M059J (cell line): ENCODE data around the gene RAB1B. TPM values are rescaled to one million over a fixed set of nuclear protein-coding genes. Genes with fewer than 3 reads are reported as not detected.
"Not testable (repeated sequence)": the region's sequence is repeated elsewhere in the genome, so short reads cannot be mapped to it uniquely, and the experiment has no call there.

Experiments
- DNase-seq: peaks from one replicate; pipeline ENCODE4 v3.0.0-alpha.2; 2012; ENCODE audit warnings: low read depth
- total RNA-seq: library from RNA; depleted of rRNA; stranded (reverse); fragments of >200 nt; shearing (Covaris generic); gene quantifications from 2 replicates; pipeline ENCODE4 v1.2.3, GENCODE V29; 2014

The RAB1B gene
- total RNA-seq, 1 experiment from 2014 or later = 209 TPM

DNA sequence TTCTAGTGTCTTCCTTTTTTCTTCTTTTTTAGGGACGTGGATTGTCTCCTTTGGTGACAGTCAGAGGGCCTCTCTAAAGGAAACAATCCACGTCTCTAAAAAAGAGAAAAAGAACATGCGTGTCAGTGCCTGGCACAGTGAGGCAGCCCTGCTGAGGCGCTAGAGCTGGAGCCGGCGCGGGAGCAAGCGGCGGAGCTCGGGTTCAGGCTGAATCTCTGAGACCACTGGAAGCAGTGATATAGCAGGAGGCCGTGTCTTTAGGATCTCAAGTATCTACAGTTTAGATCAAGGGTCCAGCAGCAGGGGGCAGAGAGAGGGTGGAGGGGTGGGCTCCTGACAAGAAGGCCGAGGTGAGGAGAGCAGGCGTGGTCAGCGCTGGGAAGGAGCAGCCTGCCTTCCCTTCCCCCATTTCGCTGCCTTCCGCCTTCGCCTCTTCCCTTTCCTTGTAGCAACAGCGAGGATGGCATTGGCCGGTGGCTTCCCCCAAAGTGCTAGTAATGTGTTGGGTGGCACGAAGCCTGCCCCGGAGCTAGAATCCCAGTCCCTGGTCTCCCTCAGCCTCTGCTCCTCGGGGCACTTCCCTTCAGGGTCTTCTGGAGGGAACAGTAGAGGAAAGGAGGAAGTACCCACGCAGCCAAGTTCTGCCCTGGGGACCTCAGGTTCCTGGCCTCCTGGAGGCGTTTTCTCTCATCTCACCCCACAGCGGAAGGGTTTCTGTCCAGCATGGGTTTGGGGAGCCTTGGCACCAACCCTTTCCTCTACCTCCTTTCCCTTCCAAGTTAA, 28.2 kb upstream of the RAB1B start:
- no peak for DNase-seq

DNA sequence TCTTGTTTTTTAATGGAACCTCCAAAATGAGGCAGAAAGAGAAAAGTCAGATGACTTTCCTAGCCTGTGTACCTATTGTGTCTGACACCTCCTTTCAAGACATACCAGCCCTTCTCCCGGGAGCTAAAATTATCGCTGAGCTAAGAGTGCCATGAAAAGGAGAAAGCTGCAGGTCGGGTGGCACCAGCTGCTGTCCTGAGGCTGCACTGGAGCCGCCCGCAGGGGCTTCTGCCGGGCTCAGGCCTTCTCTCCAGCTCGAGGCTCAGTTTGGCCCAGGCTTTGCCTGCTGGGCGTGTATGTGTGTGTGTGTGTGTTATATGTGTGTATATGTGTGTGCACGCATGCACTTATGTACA, 27.7 kb upstream of the RAB1B start:
- DNase-seq = no peak

DNA sequence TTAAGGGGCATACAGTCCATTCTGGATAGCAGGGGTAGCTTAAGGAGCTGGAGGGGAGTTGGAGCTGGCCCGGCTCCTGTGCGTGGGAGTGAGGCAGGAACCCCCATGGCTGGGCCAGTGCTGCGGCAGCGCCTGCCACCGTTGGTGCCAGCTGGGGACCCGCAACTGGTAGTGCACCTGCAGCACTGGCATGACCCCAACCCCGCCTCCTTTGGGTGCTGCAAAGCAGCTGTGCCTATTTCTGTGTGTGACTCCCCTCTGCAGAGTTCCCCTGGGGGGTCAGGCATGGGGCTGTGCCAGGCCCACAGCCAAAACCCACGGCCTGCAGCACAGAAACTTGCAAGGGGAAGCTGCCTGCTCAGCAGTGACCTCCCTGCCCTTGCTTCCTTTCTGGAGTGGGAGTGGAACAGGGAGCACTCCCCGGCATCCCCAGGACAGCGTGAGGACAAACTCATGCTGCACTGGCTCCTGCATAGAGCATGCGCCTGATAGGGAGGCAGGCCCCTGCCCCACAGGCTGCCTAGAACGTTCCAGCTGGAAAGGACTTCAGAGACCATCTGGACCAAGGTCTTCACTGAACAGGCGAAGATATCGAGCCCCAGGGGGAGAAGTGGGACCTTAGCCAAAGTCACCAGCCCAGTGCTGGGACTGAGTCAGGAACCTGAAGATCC, 26.2 kb upstream of the RAB1B start:
- DNase-seq = no peak

GRCh38 chr11:66243782-66244535, 24.5 kb upstream of the RAB1B start:
- no peak for DNase-seq

DNA sequence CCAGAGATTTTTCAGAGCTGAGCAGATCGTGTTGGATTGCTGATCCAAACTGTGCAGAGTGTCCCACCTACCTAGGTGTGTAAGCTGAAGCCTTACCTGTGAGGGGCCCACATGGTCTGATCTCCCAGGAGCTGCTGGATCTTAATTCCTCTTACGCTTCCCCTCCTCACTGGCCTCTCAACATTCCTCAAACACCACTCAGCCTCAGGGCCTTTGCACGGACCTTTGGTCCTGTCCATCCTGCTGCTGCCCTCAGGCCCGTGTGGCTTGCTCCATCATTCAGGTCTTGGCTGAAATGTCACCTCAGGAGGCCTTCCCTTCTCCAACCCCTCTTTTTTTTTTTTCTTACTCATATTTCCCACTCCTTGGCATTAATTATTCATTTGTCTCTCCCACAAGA, 21.1 kb upstream of the RAB1B start:
- peak; percentile 17 for DNase-seq

DNA sequence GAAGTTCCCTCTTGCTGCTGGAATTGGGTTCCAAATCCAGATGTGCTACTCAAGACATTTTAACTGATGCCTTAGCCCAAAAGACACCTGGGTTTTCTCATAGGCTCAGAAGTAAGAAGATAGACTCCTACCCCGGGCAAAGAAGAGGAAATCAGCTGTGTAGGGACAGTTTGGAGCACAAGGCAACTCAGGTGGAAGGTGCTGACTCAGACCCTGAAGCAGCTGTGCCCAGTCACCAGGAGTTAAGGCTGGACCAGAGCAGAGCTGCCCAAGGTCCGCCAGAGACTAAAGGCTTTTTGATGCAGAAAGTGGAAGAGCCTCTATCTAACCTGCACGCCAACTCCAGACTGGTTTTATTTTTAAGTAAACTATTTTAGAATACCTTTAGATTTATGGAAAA, 20.6 kb upstream of the RAB1B start:
- no peak for DNase-seq

DNA sequence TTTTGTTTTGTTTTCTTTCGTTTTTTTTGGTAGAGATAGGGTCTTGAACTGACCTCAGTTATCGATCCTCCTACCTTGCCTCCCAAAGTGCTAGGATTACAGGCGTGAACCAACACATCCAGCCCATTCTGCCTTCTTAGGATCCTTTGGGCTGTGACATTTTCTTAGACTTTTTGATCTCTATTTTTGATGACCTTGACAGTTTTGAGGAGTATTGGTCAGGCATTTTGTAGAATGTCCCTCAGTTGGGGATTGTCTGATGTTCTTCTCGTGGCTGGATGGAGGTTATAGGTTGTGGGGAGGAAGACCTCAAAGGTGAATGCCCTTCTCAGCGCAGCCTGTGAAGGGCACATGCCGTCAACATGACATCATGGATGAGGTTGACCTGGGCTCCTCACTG, 19.5 kb upstream of the RAB1B start:
- DNase-seq = no peak

- DNase-seq = no peak
Observed at GRCh38 chr11:66251809-66252208, 16.6 kb upstream of the RAB1B start.

DNA sequence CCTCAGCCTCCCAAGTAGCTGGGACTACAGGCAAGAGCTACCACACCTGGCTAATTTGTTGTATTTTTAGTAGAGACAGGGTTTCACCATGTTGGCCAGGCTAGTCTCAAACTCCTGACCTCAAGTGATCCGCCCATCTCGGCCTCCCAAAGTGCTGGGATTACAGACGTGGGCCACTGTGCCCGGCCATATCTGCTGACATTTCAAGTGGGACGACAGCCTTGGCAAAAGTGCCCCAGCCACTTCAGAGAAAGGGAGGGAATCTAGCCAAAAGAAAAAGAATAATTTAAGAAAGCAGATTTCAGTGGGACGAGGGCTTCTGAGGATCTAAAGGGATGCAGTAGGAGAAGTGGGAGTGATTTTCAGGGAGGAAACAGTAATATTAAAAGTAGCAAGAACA, 15.4 kb upstream of the RAB1B start:
- DNase-seq = not testable (repeated sequence)

GRCh38 chr11:66258473-66258893, 10.0 kb upstream of the RAB1B start:
- no peak for DNase-seq

GRCh38 chr11:66259225-66259624, 9.2 kb upstream of the RAB1B start:
- DNase-seq = no peak

GRCh38 chr11:66259956-66260355, 8.5 kb upstream of the RAB1B start:
- no peak for DNase-seq

GRCh38 chr11:66261578-66261977, 6.9 kb upstream of the RAB1B start:
- no peak for DNase-seq

DNA sequence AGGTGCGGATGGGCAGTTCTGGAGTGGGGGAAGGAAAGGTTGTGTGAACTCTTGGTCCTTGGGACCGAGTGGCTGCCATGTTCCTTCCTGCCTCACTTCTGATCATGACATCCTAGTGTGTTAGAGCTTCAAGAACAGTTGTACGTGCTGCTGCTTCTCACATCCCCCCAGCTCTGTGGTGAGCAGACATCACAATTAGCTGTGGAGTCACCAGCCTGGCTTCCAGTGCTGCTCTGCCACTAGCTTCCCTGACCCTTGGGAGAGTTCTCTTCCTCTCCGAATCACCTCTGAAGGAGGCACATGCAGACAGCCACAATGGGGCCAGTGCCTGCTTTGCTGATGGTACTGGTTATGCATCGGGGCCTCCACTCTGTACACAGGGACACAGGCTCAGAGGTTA, 6.2 kb upstream of the RAB1B start:
- no peak for DNase-seq

- no peak for DNase-seq
Observed at GRCh38 chr11:66262696-66263095, 5.7 kb upstream of the RAB1B start.

DNA sequence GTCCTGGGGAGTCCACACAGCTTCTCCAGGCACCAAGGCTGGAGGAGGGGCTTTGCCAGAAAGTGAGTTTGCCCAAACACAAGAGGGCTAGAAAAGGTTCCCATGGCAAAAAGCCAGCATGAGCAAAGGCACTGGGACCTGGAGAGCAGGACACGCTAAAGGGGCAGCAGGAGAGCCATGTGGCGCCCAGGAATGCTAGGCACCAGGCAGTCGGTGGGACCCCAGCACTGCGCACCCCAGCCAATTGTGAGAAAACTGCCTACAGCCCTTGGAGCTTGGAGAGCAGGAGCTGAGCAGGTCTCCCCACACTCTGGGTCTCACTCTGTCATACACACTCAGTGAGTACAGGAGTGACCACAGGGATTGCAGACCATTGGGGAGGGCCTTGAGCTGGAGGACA, 5.2 kb upstream of the RAB1B start:
- DNase-seq = no peak

- DNase-seq = no peak
Observed at GRCh38 chr11:66263785-66264184, 4.7 kb upstream of the RAB1B start.

- DNase-seq = no peak
Observed at GRCh38 chr11:66264383-66264782, 4.1 kb upstream of the RAB1B start.

GRCh38 chr11:66264914-66265313, 3.5 kb upstream of the RAB1B start:
- no peak for DNase-seq

DNA sequence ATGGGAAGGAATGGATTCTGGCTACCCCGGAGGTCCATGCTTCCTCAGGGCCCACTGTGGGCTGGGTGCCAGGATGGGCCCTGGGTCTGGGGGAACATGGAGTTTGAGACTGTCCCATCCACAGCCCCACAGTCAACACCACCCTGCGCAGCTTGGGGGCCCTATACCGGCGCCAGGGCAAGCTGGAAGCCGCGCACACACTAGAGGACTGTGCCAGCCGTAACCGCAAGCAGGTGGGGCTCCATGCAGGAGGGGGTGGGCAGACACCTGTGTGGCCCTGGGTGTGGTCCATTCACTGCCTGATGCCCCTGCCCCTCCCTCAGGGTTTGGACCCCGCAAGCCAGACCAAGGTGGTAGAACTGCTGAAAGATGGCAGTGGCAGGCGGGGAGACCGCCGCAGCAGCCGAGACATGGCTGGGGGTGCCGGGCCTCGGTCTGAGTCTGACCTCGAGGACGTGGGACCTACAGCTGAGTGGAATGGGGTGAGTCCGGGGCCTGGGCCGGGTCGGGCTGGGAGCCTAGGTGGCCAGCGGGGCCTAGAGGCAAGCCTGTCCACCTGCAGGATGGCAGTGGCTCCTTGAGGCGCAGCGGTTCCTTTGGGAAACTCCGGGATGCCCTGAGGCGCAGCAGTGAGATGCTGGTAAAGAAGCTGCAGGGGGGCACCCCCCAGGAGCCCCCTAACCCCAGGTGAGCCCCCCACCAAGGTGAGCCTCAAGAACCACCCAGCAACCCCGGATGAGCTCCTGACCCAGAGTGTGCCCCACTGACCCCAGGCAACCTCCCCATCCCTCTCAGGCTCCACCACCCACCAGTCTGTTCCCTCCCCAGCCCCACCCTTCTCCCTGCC, 2.7 kb upstream of the RAB1B start:
- DNase-seq = no peak

DNA sequence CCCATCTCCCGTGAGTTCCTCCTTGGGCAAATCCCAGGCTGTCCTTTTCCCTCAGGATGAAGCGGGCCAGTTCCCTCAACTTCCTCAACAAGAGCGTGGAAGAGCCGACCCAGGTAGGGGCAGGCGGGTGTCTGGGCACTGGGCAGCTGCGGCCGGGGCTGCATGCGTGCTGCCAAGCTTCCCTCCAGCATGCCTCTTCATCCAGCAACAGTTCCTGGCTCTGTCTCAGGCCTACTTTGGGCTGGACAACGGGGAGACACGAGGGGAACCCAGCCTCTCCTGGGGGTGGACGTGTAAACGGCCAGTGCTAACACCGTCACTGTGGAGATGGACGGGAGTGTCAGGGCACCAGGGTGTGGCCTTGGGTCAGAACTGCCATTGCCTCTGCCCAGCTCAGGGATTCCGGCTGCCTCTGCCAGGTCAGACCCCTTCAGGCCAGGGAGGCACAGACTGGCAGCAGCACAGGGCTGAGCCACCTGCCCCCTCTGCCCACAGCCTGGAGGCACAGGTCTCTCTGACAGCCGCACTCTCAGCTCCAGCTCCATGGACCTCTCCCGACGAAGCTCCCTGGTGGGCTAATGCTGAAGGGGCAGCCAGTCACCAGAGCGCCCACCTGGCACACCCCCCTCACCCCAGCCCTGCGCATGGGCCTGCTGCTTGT, 1.9 kb upstream of the RAB1B start:
- no peak for DNase-seq

DNA sequence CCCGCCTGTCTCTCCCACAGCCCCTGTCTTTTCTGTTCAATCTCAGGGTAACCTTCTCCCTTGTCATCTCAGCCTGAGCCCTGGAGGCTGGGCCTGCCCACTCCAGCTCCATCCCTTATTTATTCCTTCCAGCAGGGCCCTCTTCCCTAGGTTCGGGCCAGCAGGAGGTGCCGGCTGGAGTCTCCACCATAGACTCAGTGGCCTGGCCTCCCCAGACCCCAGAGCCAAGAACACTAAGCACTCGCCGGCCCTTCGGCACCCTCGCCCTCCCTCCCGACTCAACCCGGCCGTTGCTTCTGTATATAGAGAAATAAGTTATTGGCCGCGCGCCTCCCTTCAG, 1.4 kb upstream of the RAB1B start:
- DNase-seq = no peak
